SK-N-SH (cell line): ENCODE measurements around the gene GPR18. TPM values are rescaled to one million over a fixed set of nuclear protein-coding genes. Genes with fewer than 3 reads are reported as not detected.

Source experiments
- CTCF ChIA-PET: fragments of 300-600, 350-600 bp; formaldehyde crosslinking; extraction: SDS; loops from one replicate; lab custom pipeline; 2021; lab: Yijun Ruan, JAX
- POLR2A ChIA-PET: fragments of 350-600 bp; sonication (Branson Sonifier 250); formaldehyde crosslinking; extraction: SDS; loops from one replicate; lab custom pipeline; 2020; ENCODE audit warnings: antibody characterized with exemption, inconsistent platforms; lab: Yijun Ruan, JAX
- DNase-seq: peaks from one replicate; pipeline ENCODE4 v3.0.0; 2012
- H2AFZ ChIP-seq: fragments of 200-600 bp; sonication (generic); 2 replicates; pipeline ENCODE4 v1.8.1; 2016; ENCODE audit warnings: antibody characterized with exemption, mild to moderate bottlenecking, low read depth
- H3F3A ChIP-seq: fragments of 200-600 bp; sonication (generic); replicated peaks from 2 replicates; pipeline ENCODE3; 2016; ENCODE audit warnings: antibody characterized with exemption, mild to moderate bottlenecking; ENCODE audit not compliant: insufficient read depth
- H3K27ac ChIP-seq, 2 experiments: fragments of 200-500 bp in 1 of 2; fragments of 200-600 bp in 1 of 2; sonication (Bioruptor generic) in 1 of 2; sonication (generic), shearing (Covaris generic) in 1 of 2; 2 replicates each; pipeline versions ENCODE4 v1.5.1 to v1.6.1; 2014 to 2016; ENCODE audit warnings: low read depth in 2 of 2, inconsistent platforms in 1 of 2, low read length in 1 of 2, mild to moderate bottlenecking in 1 of 2, mixed read lengths in 1 of 2
- H3K27me3 ChIP-seq: fragments of 200-600 bp; sonication (generic), shearing (Covaris generic); 2 replicates; pipeline ENCODE4 v1.6.1; 2016; ENCODE audit warnings: mixed run types; ENCODE audit not compliant: insufficient read depth
- H3K36me3 ChIP-seq, 2 experiments: fragments of 200-500 bp in 1 of 2; fragments of 200-600 bp in 1 of 2; sonication (Bioruptor generic) in 1 of 2; sonication (generic) in 1 of 2; replicated peaks in 1 of 2; 2 replicates each; pipeline versions ENCODE3 to v1.5.1; 2014 to 2016; ENCODE audit warnings: low read length in 1 of 2, mild to moderate bottlenecking in 1 of 2; ENCODE audit not compliant: insufficient read depth in 2 of 2, control insufficient read depth in 1 of 2
- H3K4me1 ChIP-seq, 2 experiments: fragments of 200-500 bp in 1 of 2; fragments of 200-600 bp in 1 of 2; sonication (Bioruptor generic) in 1 of 2; sonication (generic), shearing (Covaris generic) in 1 of 2; 2 replicates each; pipeline versions ENCODE4 v1.5.1 to v1.6.1; 2014 to 2016; ENCODE audit warnings: low read depth in 1 of 2, low read length in 1 of 2, mixed run types in 1 of 2; ENCODE audit not compliant: insufficient read depth in 2 of 2, control insufficient read depth in 1 of 2
- H3K4me2 ChIP-seq: fragments of 200-600 bp; sonication (generic), shearing (Covaris generic); 2 replicates; pipeline ENCODE4 v1.6.1; 2017; ENCODE audit warnings: mixed run types
- H3K4me3 ChIP-seq, 2 experiments: fragments of 200-500 bp in 1 of 2; fragments of 200-600 bp in 1 of 2; sonication (Bioruptor generic) in 1 of 2; sonication (generic), shearing (Covaris generic) in 1 of 2; 2 replicates each; pipeline versions ENCODE4 v1.5.1 to v1.8.1; 2014 to 2016; ENCODE audit warnings: low read depth in 2 of 2, inconsistent platforms in 1 of 2, low read length in 1 of 2, mild to moderate bottlenecking in 1 of 2, mixed read lengths in 1 of 2, moderate library complexity in 1 of 2
- H3K79me2 ChIP-seq: fragments of 200-600 bp; sonication (generic); 2 replicates; pipeline ENCODE4 v1.8.1; 2017; ENCODE audit warnings: mild to moderate bottlenecking; ENCODE audit not compliant: insufficient read depth
- H3K9ac ChIP-seq: fragments of 200-600 bp; sonication (generic); 2 replicates; pipeline ENCODE4 v1.6.1; 2017; ENCODE audit warnings: mixed run types
- H3K9me2 ChIP-seq: fragments of 200-600 bp; sonication (generic); 2 replicates; pipeline ENCODE4 v1.6.1; 2017; ENCODE audit warnings: mixed run types
- H3K9me3 ChIP-seq: fragments of 200-600 bp; sonication (generic); 2 replicates; pipeline ENCODE4 v1.6.1; 2017; ENCODE audit warnings: mixed run types, mild to moderate bottlenecking, moderate library complexity
- H4K20me1 ChIP-seq: fragments of 200-600 bp; sonication (generic); 2 replicates; pipeline ENCODE4 v1.6.1; 2017; ENCODE audit warnings: mild to moderate bottlenecking, mixed run types; ENCODE audit not compliant: insufficient read depth
- CHD2 ChIP-seq: fragments of 150-350 bp; IDR thresholded peaks from 2 replicates; pipeline ENCODE4 v1.6.1; 2018; ENCODE audit warnings: low read length; ENCODE audit not compliant: partially characterized antibody
- ELF1 ChIP-seq: IDR thresholded peaks from 2 replicates; pipeline ENCODE4 v1.4.0; 2012
- FOXJ3 ChIP-seq: sonication (generic); formaldehyde crosslinking; IDR thresholded peaks from 2 replicates; pipeline ENCODE4 v1.5.1; 2020; ENCODE audit warnings: mild to moderate bottlenecking, missing genetic modification reagents
- FOXM1 ChIP-seq: IDR thresholded peaks from 2 replicates; pipeline ENCODE4 v1.4.0; 2012; ENCODE audit warnings: low read depth, mild to moderate bottlenecking
- GABPA ChIP-seq: IDR thresholded peaks from 2 replicates; pipeline ENCODE4 v1.4.0; 2012; ENCODE audit warnings: low read depth, mild to moderate bottlenecking
- GATA2 ChIP-seq: sonication (generic); formaldehyde crosslinking; IDR thresholded peaks from 2 replicates; pipeline ENCODE4 v1.5.0; 2020; ENCODE audit warnings: mild to moderate bottlenecking, missing genetic modification reagents
- MXI1 ChIP-seq: IDR thresholded peaks from 2 replicates; pipeline ENCODE4 v1.6.1; 2012; ENCODE audit warnings: mild to moderate bottlenecking, low read depth, low read length, improper control_type of control experiment
- NFIC ChIP-seq: IDR thresholded peaks from 2 replicates; pipeline ENCODE4 v1.4.0; 2012; ENCODE audit warnings: borderline replicate concordance
- PBX3 ChIP-seq: IDR thresholded peaks from 2 replicates; pipeline ENCODE4; 2012
- RAD21 ChIP-seq: IDR thresholded peaks from 2 replicates; pipeline ENCODE4 v1.6.1; 2012; ENCODE audit warnings: mild to moderate bottlenecking, low read length
- RXRA ChIP-seq: IDR thresholded peaks from 2 replicates; pipeline ENCODE4 v1.4.0; 2012; ENCODE audit warnings: low read depth, mild to moderate bottlenecking, borderline replicate concordance
- SIN3A ChIP-seq: IDR thresholded peaks from 2 replicates; pipeline ENCODE4 v1.6.1; 2012; ENCODE audit warnings: low read depth, mild to moderate bottlenecking, low read length, moderate library complexity, borderline replicate concordance
- TEAD4 ChIP-seq: IDR thresholded peaks from 2 replicates; pipeline ENCODE4 v1.4.0; 2012; ENCODE audit warnings: mild to moderate bottlenecking, borderline replicate concordance; ENCODE audit not compliant: insufficient read depth
- USF1 ChIP-seq: IDR thresholded peaks from 2 replicates; pipeline ENCODE4 v1.4.0; 2012; ENCODE audit warnings: low read depth, borderline replicate concordance
- USF2 ChIP-seq: fragments of 150-350 bp; IDR thresholded peaks from 2 replicates; pipeline ENCODE4 v1.6.1; 2017; ENCODE audit warnings: antibody characterized with exemption, low read length, low read depth, borderline replicate concordance
- YY1 ChIP-seq: IDR thresholded peaks from 2 replicates; pipeline ENCODE4 v1.4.0; 2012; ENCODE audit warnings: low read depth, mild to moderate bottlenecking
- WGBS: methylation state at CpG from one replicate; pipeline ENCODE4 v1.1.6; 2017; ENCODE audit warnings: low lambda C conversion rate; 5-methylcytosine and 5-hydroxymethylcytosine counted together
- polyA plus RNA-seq, 3 experiments: library from polyadenylated mRNA; depleted of rRNA; stranded (reverse); fragments of >200 nt; gene quantifications; 2 replicates each; pipeline ENCODE4 v1.2.3, GENCODE V29; 2012
- TF ChIP-seq, protein P1 (sequence below): fragments of 150-350 bp; IDR thresholded peaks from 2 replicates; pipeline ENCODE4 v1.6.1; 2016; ENCODE audit warnings: mild to moderate bottlenecking, low read depth, low read length

Gene GPR18
- polyA plus RNA-seq, 1 of the 3 experiments (the other 2 are of a cell fraction): not detected

DNA sequence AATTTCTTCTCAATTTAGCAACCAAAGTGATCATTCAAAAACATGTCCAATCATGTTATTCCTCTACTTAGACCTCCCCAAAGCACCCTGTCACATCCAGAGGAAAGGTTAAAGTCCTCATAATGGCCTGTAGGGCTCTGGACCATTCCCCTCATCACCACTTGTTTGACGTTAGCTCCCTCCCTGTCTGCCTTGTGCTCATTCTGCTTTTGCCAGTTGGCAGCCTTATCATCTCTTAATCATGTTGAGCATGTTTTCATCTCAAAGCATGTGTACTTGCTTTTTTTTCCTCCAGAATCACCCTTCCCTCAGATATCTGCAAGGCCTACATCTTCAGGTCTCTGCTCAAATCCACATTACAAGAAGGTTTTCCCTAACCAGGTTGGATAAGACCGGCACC lies 31.7 kb downstream of the GPR18 start:
- ChIA-PET CTCF (interaction anchor here (1.3 kb wide), 1 partner anchor 50 kb away, joined by 4 read pairs; no protein-coding TSS in a partner anchor), POLR2A (no interaction called here)
- Histone ChIP-seq H3K4me2 (no peak overlapping the region), H3F3A (peaks cover 17% of the 10 kb centered on the region), H3K27ac (no peak overlapping the region), H3K36me3 (peaks cover 4 to 13% of the 10 kb centered on the region in 2 experiments), H3K4me1 (peaks cover 8 to 12% of the 10 kb centered on the region in 2 experiments; a peak in 3 of 4 replicates), H3K27me3 (no peaks in the 10 kb centered on the region), H3K9ac (no peak overlapping the region), H3K9me2 (no peaks in the 10 kb centered on the region), H3K79me2 (peaks cover 81% of the 10 kb centered on the region), H4K20me1 (no peaks in the 10 kb centered on the region; the same call in 1 of the 2 replicates), H2AFZ (no peak overlapping the region), H3K4me3 (no peak overlapping the region), H3K9me3 (no peaks in the 10 kb centered on the region)
- no peak for DNase-seq
- 93% methylated on average over 2 of the region's 2 CpGs for WGBS
- TF ChIP-seq GATA2 (CRISPR knock-in tag) (no peak), YY1 (no peak), FOXJ3 (no peak), NFIC (no peak), MXI1 (no peak), FOXM1 (no peak), ELF1 (no peak), TEAD4 (no peak), SIN3A (no peak), PBX3 (no peak), GABPA (no peak), RXRA (no peak)
- TF ChIP-seq, protein P1, sequence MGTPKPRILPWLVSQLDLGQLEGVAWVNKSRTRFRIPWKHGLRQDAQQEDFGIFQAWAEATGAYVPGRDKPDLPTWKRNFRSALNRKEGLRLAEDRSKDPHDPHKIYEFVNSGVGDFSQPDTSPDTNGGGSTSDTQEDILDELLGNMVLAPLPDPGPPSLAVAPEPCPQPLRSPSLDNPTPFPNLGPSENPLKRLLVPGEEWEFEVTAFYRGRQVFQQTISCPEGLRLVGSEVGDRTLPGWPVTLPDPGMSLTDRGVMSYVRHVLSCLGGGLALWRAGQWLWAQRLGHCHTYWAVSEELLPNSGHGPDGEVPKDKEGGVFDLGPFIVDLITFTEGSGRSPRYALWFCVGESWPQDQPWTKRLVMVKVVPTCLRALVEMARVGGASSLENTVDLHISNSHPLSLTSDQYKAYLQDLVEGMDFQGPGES: no peak

GRCh38 chr13:99225078-99225477 lies 33.1 kb downstream of the GPR18 start:
- DNase-seq: no peak
- Histone ChIP-seq H3K27me3 (no peaks in the 10 kb centered on the region), H3K36me3 (peaks cover 6 to 13% of the 10 kb centered on the region in 2 experiments), H3K79me2 (peaks cover 80% of the 10 kb centered on the region), H3K4me2 (no peak overlapping the region), H2AFZ (no peak overlapping the region), H3K9ac (no peak overlapping the region), H3K9me3 (no peaks in the 10 kb centered on the region), H3K9me2 (no peaks in the 10 kb centered on the region), H3F3A (peaks cover 17% of the 10 kb centered on the region), H3K4me3 (no peak overlapping the region), H3K4me1 (peaks cover 8 to 12% of the 10 kb centered on the region in 2 experiments; a peak in 3 of 4 replicates), H4K20me1 (no peaks in the 10 kb centered on the region; the same call in 1 of the 2 replicates), H3K27ac (no peak overlapping the region)
- WGBS: 75% methylated on average over 4 of the region's 4 CpGs
- POLR2A ChIA-PET: no interaction called here
- TF ChIP-seq PBX3 (no peak), CHD2 (no peak), USF2 (no peak), USF1 (no peak), RAD21 (no peak)
- CTCF ChIA-PET: no interaction called here
